Measurements from ENCODE around the gene CEP43. TPM values are rescaled to one million over a fixed set of nuclear protein-coding genes. Genes with fewer than 3 reads are reported as not detected.

The CEP43 gene
- polyA plus RNA-seq, 1 donor from 2014 or later, result 78.2 TPM

GRCh38 chr6:166996406-166996805, 2.8 kb upstream of the CEP43 start:
- TF ChIP-seq CTCF (IDR thresholded peaks at IDR 0.05; ENCODE audit: poor library complexity, severe bottlenecking) (no peak), EZH2 (IDR thresholded peaks at IDR 0.05; ENCODE audit: borderline replicate concordance, insufficient read depth, low read length, poor library complexity, severe bottlenecking) (no peak), EP300 (conservative IDR thresholded peaks at IDR 0.05; ENCODE audit: poor library complexity, severe bottlenecking) (no peak), MXI1 (conservative IDR thresholded peaks at IDR 0.05; ENCODE audit: poor library complexity, severe bottlenecking) (no peak), POLR2AphosphoS5 (IDR thresholded peaks at IDR 0.05) (no peak), TAF1 (IDR thresholded peaks at IDR 0.05; ENCODE audit: low read depth) (no peak), RAD21 (conservative IDR thresholded peaks at IDR 0.05) (no peak), SMC3 (conservative IDR thresholded peaks at IDR 0.05; ENCODE audit: poor library complexity) (no peak), REST (IDR thresholded peaks at IDR 0.05; ENCODE audit: borderline replicate concordance) (no peak)
- H3K79me2 ChIP-seq (replicated peaks; ENCODE audit: insufficient read depth, low read length), result peaks cover 30% of the 10 kb centered on the region
- no peak overlapping the region for H3K27ac ChIP-seq (ENCODE audit: low read length)
- no peak overlapping the region for H3K4me2 ChIP-seq (ENCODE audit: low read length)
- H3F3A ChIP-seq (ENCODE audit: insufficient read depth, low read length, poor library complexity, severe bottlenecking), result no peaks in the 10 kb centered on the region
- H3K27me3 ChIP-seq (ENCODE audit: insufficient read depth, low read depth, low read length), result no peaks in the 10 kb centered on the region
- no peak overlapping the region for H3K9ac ChIP-seq (ENCODE audit: low read length)
- no peaks in the 10 kb centered on the region for H4K20me1 ChIP-seq (ENCODE audit: insufficient read depth)
- H3K36me3 ChIP-seq (ENCODE audit: insufficient read depth, low read length), result no peaks in the 10 kb centered on the region
- no peak overlapping the region for H3K4me3 ChIP-seq (ENCODE audit: low read length)
- H3K9me2 ChIP-seq (ENCODE audit: insufficient read depth, low read length), result no peaks in the 10 kb centered on the region
- no peak overlapping the region for H2AFZ ChIP-seq (ENCODE audit: low read depth, low read length)
- peaks cover 3% of the 10 kb centered on the region for H3K9me3 ChIP-seq (ENCODE audit: low read length)

- Histone ChIP-seq H3K79me2 (replicated peaks; ENCODE audit: insufficient read depth, low read length) (peaks cover 39% of the 10 kb centered on the region), H3K4me3 (ENCODE audit: low read length) (peak overlapping the region; percentile 99), H3K9me2 (ENCODE audit: insufficient read depth, low read length) (no peaks in the 10 kb centered on the region), H3K27me3 (ENCODE audit: insufficient read depth, low read depth, low read length) (no peaks in the 10 kb centered on the region), H3K9ac (ENCODE audit: low read length) (peak overlapping the region; percentile 29), H3K27ac (ENCODE audit: low read length) (no peak overlapping the region), H4K20me1 (ENCODE audit: insufficient read depth) (no peaks in the 10 kb centered on the region), H3K9me3 (ENCODE audit: low read length) (peaks cover 3% of the 10 kb centered on the region), H3K36me3 (ENCODE audit: insufficient read depth, low read length) (no peaks in the 10 kb centered on the region), H2AFZ (ENCODE audit: low read depth, low read length) (no peak overlapping the region), H3K4me2 (ENCODE audit: low read length) (peak overlapping the region; percentile 19), H3F3A (ENCODE audit: insufficient read depth, low read length, poor library complexity, severe bottlenecking) (no peaks in the 10 kb centered on the region)
- TF ChIP-seq MXI1 (conservative IDR thresholded peaks at IDR 0.05; ENCODE audit: poor library complexity, severe bottlenecking) (no peak), SMC3 (conservative IDR thresholded peaks at IDR 0.05; ENCODE audit: poor library complexity) (no peak)
Observed at GRCh38 chr6:166997348-166997747, 1.8 kb upstream of the CEP43 start.

All from neural cell (in vitro differentiated cells).